HAP-1 (cell line): ENCODE results near the gene ZNF536.
"Not testable (repeated sequence)": the region's sequence is repeated elsewhere in the genome, so short reads cannot be mapped to it uniquely, and the experiment has no call there.

ENCODE experiments used
- DNase-seq, 2 experiments: peaks; one replicate each; pipeline ENCODE4 v3.0.0-alpha.2; 2016 to 2020; ENCODE audit warnings: low spot score in 2 of 2
- H3K27me3 ChIP-seq: fragments of 250-450 bp; sonication (Bioruptor Pico); 2 replicates; pipeline ENCODE4 v1.5.1; 2020; ENCODE audit warnings: low read depth, mild to moderate bottlenecking, moderate library complexity
- H3K36me3 ChIP-seq: fragments of 250-450 bp; sonication (Bioruptor Pico); replicated peaks from 2 replicates; pipeline ENCODE4 v1.5.1; 2020; ENCODE audit warnings: mild to moderate bottlenecking
- H3K4me1 ChIP-seq: fragments of 250-450 bp; sonication (Bioruptor Pico); 2 replicates; pipeline ENCODE4 v1.5.1; 2020; ENCODE audit warnings: mild to moderate bottlenecking
- H3K4me3 ChIP-seq: fragments of 250-450 bp; sonication (Bioruptor Pico); 2 replicates; pipeline ENCODE4 v1.5.1; 2020; ENCODE audit warnings: mild to moderate bottlenecking, moderate library complexity
- H3K9me3 ChIP-seq: fragments of 250-450 bp; sonication (Bioruptor Pico); 2 replicates; pipeline ENCODE4 v1.5.1; 2020; ENCODE audit warnings: mild to moderate bottlenecking, moderate library complexity
- in situ Hi-C: fragments of 300-500 bp; cut with MboI; formaldehyde crosslinking; loops from 3 replicates; pipeline ENCODE4 v1.14.3; 2020; ENCODE audit warnings: low sequenced_read_pairs, inconsistent platforms, mixed read lengths

The ZNF536 gene

DNA sequence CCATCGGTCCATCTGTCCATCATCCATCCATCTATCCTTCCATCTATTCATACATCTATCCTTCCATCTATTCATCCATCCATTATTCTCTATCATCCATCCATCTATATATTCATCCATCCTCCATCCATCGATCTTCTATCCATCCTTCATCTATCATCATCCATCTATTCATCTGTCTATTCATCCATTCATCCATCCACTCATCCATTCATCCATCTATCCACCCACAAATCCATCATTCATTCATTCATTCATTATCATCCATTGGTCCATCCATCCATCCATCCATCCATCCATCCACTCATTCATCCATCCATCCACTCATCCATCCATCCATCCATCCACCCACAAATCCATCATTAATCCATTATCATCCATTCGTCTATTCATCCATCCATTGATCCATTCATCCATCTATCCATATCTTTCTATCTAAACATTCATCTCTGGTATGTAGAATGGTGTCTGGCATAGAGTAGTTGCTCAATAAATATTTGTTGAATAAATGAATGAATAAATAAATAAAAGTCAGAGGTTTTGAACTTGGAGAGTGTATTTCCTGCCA is 36.6 kb downstream of the ZNF536 start:
- in situ Hi-C loops, result no loop called here
- no peaks in the 10 kb centered on the region for H3K36me3 ChIP-seq
- no peaks in the 10 kb centered on the region for H3K9me3 ChIP-seq

DNA sequence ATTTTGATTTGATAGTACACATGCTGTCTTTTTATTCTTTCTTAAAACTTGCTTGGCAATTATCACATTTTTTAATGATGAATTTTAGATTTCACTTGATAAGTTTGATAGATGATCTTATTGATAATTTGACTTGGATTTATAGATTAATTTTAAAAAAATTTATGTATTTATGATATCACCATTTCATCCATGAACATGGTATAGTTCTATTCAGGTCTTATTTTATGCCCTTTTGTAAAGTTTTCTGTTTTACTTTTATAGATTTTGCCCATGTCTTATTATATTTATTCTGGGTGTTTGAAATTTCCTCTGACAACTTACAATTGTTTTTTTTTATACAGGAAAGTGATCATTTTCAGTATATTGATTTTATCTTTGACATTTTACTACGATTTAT is 39.5 kb downstream of the ZNF536 start:
- Histone ChIP-seq H3K4me3 (no peak overlapping the region), H3K9me3 (no peaks in the 10 kb centered on the region), H3K27me3 (no peaks in the 10 kb centered on the region), H3K4me1 (no peaks in the 10 kb centered on the region; the same call in 1 of the 2 replicates), H3K36me3 (no peaks in the 10 kb centered on the region)
- DNase-seq, result no peak
- in situ Hi-C loops, result no loop called here

More for the DNA sequence above, 36.6 kb downstream of the ZNF536 start:
- H3K27me3 ChIP-seq, result no peaks in the 10 kb centered on the region
- no peak for DNase-seq
- no peak overlapping the region for H3K4me3 ChIP-seq
- peaks cover 2% of the 10 kb centered on the region for H3K4me1 ChIP-seq

DNA sequence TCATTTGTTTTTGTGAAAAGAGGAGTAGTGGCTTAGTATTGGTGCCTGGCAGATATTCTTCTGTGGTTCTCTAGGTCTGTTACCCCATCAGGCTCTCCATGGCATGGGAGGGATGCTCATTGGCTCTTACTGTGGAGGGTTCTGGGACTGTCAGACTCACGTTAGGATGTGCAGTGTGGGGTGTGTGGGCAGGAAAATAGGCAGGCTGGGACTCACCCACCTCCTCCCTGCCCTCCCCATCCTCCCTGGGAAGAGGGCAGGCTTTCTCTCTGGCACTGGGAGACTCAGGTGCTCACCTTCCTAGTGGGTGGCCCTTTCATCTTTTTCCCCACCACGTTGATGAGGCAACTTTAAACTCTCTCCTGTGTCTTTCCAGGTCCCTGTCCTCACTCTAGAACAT is 44.2 kb downstream of the ZNF536 start:
- in situ Hi-C loops, result no loop called here
- no peak overlapping the region for H3K4me3 ChIP-seq

DNA sequence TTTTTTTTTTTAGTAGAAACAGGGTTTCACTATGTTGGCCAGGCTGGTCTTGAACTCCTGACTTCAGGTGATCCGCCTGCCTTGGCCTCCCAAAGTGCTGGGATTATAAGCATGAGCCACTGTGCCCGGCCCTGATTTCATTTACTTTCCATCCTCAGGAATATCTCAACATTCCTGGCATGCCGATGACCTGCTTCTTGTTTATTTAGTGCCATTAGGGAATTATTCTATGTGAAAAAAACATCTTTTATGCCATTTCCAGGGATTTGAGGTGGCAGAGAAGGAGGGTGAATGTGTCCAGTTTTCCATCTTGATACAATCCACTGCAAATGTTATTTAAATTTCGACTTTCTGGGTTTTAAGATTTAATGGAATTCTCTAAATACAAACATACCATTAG is 45.0 kb downstream of the ZNF536 start:
- H3K4me3 ChIP-seq, in situ Hi-C loops, DNase-seq, H3K9me3 ChIP-seq, H3K4me1 ChIP-seq, H3K36me3 ChIP-seq, H3K27me3 ChIP-seq: not testable (repeated sequence)

More for the DNA sequence above, 44.2 kb downstream of the ZNF536 start:
- no peaks in the 10 kb centered on the region for H3K9me3 ChIP-seq
- H3K27me3 ChIP-seq, result no peaks in the 10 kb centered on the region
- H3K4me1 ChIP-seq, result no peaks in the 10 kb centered on the region; the same call in 1 of the 2 replicates
- no peaks in the 10 kb centered on the region for H3K36me3 ChIP-seq
- DNase-seq, result no peak

DNA sequence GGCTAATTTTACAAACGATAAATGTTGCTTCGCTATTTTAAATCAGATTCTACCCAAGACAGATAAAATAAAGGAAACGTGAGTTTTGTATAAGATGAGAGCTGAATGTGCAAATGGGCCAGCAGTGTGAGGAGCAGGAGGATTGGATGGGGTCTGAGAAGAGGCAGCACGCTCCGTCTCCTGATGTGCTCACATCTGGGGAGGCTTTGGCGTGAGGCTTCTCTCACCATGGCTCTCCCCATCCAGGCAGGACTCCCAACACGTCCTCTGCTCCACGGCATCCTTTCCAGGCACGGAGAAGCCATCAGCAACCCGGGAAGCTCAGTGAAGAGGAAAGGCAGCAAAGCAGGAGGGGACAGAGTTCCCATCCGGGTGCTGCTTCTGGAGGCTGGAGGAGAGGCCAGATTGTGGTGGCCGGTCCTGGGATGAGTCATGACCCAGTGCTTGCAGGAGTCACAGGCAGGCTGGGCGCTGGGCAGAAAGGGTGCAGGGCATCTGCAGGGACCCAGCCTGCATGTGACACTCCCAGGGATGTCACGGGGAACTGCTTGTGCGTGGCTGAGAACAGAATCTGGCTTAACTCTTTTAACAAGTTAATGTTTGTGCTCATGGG is 47.5 kb downstream of the ZNF536 start:
- Histone ChIP-seq H3K4me3 (no peak overlapping the region), H3K4me1 (no peaks in the 10 kb centered on the region), H3K9me3 (no peaks in the 10 kb centered on the region), H3K27me3 (no peaks in the 10 kb centered on the region), H3K36me3 (no peaks in the 10 kb centered on the region)
- in situ Hi-C loops, result no loop called here
- DNase-seq, result no peak

DNA sequence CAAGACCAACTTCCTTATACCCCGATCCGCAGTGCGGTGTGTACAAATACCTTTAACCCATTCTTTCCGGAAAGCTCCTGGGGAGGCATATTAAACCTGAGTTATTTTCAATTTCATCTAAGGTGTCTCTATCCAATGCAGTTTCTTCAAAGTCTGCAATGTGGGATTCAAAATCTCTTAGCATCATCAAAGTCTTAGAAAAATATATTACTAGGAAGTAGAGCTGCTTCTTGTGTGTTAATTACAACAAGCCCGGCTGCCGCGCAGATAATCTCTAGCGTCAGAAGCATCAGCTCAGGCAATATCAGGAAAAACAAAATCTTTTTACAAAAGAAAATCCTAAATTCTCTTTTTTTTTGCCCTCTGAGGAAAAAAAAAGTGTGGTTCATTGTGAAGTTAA is 48.1 kb downstream of the ZNF536 start:
- Histone ChIP-seq H3K4me1 (no peaks in the 10 kb centered on the region), H3K36me3 (no peaks in the 10 kb centered on the region), H3K4me3 (no peak overlapping the region), H3K9me3 (no peaks in the 10 kb centered on the region), H3K27me3 (no peaks in the 10 kb centered on the region)
- no peak for DNase-seq
- in situ Hi-C loops, result no loop called here

DNA sequence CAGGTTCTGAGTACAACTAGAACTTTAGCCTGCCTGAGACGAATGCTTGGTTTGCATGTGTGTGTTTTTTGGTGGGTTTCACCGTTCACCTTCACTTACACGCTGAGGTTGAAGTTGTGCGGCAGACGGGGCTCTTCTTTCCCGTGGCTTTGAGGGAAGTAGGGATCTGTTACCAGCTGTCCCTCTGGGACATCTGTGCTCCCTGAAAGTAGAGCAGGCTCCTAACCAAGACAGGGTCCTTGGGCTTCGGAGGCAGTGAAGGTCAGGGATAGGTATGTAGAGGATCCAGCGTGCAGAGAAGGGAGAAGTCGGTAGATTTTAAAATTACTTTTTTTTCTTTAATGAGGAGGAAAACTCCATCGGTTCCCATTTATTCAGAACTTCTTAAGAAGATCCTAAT is 48.7 kb downstream of the ZNF536 start:
- H3K36me3 ChIP-seq, result no peaks in the 10 kb centered on the region
- no peak overlapping the region for H3K4me3 ChIP-seq
- DNase-seq, result no peak
- H3K27me3 ChIP-seq, result no peaks in the 10 kb centered on the region
- in situ Hi-C loops, result no loop called here
- no peaks in the 10 kb centered on the region for H3K4me1 ChIP-seq
- no peaks in the 10 kb centered on the region for H3K9me3 ChIP-seq

DNA sequence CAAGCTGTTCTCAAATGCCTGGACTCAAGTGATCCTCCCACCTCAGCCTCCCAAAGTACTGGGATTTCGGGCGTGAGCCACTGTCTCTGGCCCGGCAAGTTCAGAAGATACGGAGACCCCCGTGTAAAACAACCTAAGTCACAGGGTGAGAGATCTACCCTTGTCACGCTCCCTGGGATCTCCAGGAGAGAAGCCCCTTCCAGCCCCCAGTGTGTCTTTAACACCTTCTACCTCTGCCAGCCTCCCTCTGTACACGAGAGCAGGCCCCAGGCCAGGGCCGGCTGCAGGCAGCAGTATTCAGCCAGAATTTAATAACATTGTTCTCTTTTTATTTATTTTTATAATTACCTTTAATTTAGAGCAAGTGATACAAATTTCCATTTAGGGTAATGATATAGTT is 49.4 kb downstream of the ZNF536 start:
- H3K9me3 ChIP-seq, result no peaks in the 10 kb centered on the region
- in situ Hi-C loops, result no loop called here
- no peaks in the 10 kb centered on the region for H3K4me1 ChIP-seq
- no peak for DNase-seq
- no peaks in the 10 kb centered on the region for H3K27me3 ChIP-seq
- no peak overlapping the region for H3K4me3 ChIP-seq
- no peaks in the 10 kb centered on the region for H3K36me3 ChIP-seq

DNA sequence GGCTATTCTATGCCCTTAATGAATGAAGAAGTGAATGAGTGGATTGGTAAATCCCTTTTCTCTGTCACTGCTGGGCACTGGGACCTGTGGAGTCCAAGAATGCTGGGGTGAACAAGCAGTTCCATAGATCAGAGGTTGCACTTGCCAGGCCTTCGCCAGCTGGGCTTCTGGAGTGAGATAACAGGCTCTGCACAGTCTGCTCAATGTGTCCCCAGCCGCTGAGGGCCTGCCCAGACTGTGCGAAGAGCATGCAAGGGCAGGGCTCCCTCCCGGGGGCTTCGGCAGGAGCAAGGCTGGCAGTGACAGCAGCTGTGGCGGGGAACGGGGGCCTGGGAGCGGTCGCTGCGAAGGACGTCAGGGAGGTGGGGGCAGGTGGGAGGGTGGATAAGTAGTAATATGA is 51.3 kb downstream of the ZNF536 start:
- no peak for DNase-seq
- Histone ChIP-seq H3K27me3 (no peaks in the 10 kb centered on the region), H3K4me1 (no peaks in the 10 kb centered on the region), H3K4me3 (no peak overlapping the region), H3K36me3 (no peaks in the 10 kb centered on the region), H3K9me3 (no peaks in the 10 kb centered on the region)
- in situ Hi-C loops, result no loop called here

DNA sequence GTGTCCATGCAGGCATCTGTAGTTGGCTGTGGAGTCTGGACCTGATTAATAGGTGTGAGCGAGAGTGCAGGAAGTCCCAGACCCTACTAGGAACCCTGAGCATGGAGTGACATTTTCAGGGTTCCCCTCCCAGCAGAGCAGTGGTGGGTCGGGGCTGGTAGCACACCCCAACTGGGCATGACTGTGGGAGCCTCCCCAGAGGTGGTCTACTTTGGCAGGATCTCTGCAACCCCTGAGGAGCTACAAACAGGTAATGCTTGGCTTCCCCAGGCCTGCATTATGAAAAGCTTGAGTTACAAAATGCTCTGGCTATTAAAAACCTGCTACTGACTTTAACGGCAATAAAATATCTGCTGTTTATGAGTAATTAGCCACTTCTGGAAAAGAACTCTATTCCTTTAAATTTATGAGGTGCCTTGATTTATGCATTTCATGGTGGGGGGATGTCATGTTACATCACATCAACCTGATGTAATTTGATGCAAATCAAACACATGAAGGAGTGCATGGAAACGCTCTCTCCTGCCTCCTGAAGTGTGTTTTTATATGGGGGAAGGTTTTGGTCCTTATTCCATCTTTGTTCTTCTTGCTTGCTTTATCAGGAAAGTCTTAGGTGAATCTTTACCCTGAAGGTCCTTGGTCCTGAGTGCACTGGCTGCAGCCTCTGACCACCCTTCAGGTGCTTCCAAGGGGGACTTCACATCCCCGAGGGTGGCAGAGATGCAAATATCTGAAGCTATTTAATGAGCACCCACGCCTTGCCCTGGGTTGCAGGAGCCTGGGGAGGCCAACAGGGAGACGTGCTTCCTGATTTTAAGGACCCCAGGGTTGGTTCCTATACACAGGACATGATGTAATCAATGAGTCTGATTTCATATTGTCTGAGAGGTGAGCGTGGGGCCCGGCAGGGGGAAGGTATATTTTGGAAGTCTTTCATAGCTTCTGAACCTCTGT is 54.0 kb downstream of the ZNF536 start:
- Histone ChIP-seq H3K4me1 (no peaks in the 10 kb centered on the region), H3K27me3 (no peaks in the 10 kb centered on the region), H3K4me3 (no peak overlapping the region), H3K36me3 (no peaks in the 10 kb centered on the region), H3K9me3 (no peaks in the 10 kb centered on the region)
- no peak for DNase-seq
- in situ Hi-C loops, result no loop called here

DNA sequence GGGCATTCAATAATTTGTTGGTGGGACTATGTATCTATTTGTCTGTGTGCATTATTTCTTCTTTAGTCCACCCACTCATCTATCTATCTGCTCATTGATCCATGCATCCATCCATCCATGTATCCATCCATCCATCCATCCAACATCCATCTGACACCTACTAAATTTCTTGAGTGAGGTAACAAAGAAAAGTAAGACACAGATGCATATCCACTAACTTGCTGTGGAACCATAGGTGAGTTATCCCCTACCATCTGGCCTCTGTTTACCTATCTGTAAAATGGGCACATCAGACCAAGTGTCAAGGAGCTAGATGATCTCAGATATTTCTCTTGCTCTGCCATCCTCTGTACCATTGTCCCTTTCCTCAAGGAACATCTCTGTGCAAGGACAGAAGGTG is 54.7 kb downstream of the ZNF536 start:
- Histone ChIP-seq H3K4me3 (no peak overlapping the region), H3K9me3 (no peaks in the 10 kb centered on the region), H3K4me1 (no peaks in the 10 kb centered on the region), H3K27me3 (no peaks in the 10 kb centered on the region), H3K36me3 (no peaks in the 10 kb centered on the region)
- in situ Hi-C loops, result no loop called here
- no peak for DNase-seq

DNA sequence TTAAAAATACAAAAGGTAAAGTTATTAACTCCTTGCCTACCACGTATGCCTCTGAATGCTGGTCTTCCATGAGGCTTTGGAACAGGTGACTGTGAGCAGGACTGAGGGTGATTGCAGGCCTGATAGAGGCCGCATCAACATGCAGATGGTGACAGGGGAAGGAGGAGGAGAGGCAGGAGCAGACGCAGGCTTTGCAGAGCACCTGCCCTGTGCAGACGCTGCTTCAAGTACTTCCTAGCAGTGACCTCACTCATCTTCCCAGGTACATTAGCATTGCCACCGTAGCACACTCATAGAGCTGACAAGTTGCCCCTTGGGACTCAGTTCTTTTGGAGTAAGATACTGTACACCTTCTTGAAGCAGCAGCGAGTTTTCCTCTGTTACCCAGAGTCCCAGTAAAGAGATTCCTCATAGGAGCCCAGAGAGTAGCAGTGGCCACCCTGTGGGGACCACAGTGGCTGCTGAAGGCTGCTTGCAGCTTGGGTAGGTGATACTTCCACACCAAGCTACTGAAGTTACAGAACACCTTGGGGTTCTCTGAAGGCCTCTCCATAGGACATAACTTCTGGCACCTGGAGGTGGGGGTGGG is 56.0 kb downstream of the ZNF536 start:
- Histone ChIP-seq H3K4me1 (no peaks in the 10 kb centered on the region), H3K36me3 (no peaks in the 10 kb centered on the region), H3K4me3 (no peak overlapping the region), H3K9me3 (no peaks in the 10 kb centered on the region), H3K27me3 (no peaks in the 10 kb centered on the region)
- no peak for DNase-seq
- in situ Hi-C loops, result no loop called here

DNA sequence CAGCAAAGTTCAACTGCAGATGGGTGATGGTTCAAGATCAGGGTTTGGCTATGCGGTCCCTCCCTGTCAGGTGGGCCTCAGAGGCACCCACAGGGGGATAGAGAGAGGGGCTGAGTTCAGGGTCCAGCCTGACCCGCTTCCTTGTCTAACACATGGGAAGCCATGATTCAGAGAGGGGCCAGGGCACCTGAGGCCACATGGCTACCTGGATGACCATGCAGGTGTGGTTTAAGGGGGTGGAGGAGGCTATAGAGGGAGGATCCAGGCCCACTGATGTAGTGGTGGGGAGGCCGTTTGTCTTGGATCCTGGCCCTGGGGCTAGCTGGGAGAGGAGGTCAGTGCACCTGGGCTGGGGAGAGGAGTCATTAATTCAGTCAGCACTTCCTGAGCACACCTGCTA is 56.7 kb downstream of the ZNF536 start:
- H3K4me1 ChIP-seq, result no peaks in the 10 kb centered on the region
- no peaks in the 10 kb centered on the region for H3K9me3 ChIP-seq
- H3K36me3 ChIP-seq, result no peaks in the 10 kb centered on the region
- in situ Hi-C loops, result no loop called here
- DNase-seq, result no peak
- no peaks in the 10 kb centered on the region for H3K27me3 ChIP-seq
- H3K4me3 ChIP-seq, result no peak overlapping the region

DNA sequence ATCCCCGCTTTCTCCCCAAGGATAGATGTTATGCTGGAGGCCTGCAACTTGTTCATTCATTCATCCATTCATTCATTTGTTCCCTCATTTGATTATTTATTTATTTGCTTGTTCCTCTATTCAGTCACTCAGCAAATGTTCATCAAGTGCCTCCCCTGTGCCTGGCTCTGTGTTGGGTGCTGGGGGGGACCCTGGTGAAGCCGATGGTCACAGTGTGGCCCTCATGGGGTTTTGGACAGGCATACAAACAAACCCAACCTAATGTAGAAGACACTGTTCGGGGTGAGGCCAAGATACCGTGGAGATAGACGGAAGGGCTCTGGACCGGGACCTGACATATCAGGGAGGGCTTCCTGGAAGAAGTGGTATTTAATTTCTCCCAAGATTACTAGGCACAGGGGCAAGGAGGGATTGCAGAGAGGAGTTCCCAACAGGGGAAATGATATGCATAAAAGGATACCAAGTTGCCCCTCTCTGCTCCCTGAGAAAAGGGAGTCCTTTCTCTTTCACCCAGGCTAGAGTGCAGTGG is 58.1 kb downstream of the ZNF536 start:
- DNase-seq, result no peak
- no peaks in the 10 kb centered on the region for H3K27me3 ChIP-seq
- no peaks in the 10 kb centered on the region for H3K4me1 ChIP-seq
- H3K9me3 ChIP-seq, result no peaks in the 10 kb centered on the region
- in situ Hi-C loops, result no loop called here
- H3K4me3 ChIP-seq, result no peak overlapping the region
- no peaks in the 10 kb centered on the region for H3K36me3 ChIP-seq
